ENCODE results near the gene RNASE13.

- TF ChIP-seq CTCF (IDR thresholded peaks at IDR 0.05) (peak in 1 of 7 experiments; percentile 5), POLR2A (IDR thresholded peaks at IDR 0.05) (peak in 2 of 3 donors; percentile 27 to 56)
These were observed 36.8 kb upstream of the RNASE13 start for GRCh38 chr14:21071225-21072030.

All from body of pancreas (tissue), 4 donors.